Middle frontal gyrus (tissue), 1 donor: ENCODE data around the gene ZBTB8OS.
A peak's percentile ranks its signal among the peaks of the same experiment; 100 is the strongest.

Source experiments
- DNase-seq: peaks from one replicate; pipeline ENCODE4 v3.0.0-alpha.2; 2015; ENCODE audit warnings: low spot score; ENCODE audit errors: extremely low spot score

Gene ZBTB8OS

DNA sequence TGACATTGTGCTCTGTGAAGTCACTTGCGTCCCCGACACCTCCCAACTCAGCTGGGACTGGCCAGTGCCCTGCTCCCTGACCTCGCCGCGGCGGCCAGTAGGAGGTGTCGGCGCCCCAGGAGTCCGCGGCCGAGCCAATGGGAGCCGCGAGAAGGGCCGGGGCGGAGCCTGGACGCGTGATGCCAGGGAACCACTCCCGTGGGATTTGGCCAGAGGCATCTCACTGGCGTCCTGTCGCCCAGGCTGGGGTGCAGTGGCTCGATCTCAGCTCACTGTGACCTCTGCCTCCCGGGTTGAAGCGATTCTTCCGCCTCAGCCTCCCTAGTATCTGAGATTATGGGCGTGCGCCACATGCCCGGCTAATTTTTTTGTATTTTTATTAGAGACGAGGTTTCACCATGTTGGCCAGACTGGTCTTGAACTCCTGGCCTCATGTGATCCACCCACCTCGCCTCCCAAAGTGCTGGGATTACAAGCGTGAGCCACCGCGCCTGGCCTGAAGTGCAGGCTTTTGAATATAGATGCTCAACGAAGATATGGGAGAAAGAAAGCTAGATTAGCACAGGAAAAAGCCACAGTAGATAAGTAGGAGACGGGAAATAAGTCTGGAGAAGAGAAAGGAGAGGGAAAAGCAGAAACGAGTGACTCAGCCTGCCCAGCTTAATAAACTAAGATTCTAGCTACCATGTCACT is 38.0 kb downstream of the ZBTB8OS start:
- DNase-seq: peak; percentile 79

DNA sequence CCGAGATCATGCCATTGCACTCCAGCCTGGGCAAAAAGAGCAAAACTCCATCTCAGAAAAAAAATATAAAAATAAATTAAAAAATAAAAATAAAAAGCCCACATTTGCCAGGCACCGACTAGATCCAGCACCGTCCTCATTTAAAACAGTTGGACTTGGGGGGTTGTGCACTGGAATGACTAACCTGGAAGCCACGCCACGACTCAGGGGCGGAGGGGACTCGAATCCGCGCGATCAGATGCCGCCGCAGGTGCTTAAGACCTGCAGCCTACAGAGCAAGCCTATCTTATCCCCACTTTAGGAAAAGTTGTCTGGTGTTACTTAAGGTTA is 38.5 kb downstream of the ZBTB8OS start:
- DNase-seq: no peak

DNA sequence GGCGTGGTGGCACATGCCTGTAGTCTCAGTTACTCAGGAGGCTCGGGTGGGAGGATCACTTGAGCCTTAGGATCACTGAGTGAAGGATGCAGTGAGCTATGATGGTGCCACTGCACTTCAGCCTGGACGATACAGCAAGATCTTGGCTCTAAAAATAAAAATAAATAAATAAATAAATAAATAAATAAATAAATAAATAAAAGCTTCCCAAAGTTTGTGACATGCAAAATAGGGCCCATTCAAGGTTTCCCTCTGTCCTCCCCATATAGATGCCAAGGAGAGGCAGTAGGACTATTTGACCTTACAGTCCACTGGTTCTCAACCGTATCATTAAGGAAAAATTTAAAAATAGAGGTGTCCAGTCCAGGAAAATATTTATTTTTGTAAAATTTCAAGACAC is 41.2 kb downstream of the ZBTB8OS start:
- no peak for DNase-seq

DNA sequence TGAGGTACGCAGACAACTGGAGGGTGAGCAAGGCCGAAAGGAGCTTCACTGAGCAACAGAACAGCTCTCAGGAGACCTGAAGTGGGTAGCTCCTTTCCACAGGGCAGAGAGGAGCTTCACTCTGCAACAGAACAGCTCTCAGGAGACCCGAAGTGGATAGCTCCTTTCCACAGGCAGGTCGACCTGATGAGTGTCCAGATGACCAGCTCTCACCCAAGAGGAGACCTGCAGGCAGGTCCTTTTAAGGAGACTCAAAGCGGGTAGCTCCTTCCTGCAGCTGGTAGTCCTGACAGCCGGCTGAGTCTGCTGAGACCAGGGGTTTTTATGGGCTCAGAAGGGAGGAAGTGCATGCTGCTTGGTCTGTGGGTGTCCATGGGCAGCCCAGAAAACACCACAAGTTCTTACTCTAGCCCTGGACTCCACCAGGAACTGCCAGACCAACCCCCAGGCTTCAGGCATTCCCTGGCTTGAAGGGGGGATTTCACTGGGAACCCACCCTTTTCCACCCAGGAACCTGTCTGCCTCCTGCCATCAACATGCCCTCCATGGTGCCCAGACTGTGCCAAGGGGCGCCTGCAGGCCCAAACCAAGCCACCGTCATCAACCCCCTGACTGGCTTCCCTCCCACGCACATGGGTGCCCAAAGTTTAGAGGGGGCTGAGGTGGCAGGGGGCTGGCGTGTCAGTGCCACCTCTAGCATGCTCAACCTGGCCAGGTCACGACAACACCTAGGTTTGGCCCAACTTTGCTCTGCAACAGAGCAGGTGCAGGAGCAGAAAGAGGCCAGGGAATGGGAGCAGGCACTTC is 43.6 kb downstream of the ZBTB8OS start:
- DNase-seq: no peak

DNA sequence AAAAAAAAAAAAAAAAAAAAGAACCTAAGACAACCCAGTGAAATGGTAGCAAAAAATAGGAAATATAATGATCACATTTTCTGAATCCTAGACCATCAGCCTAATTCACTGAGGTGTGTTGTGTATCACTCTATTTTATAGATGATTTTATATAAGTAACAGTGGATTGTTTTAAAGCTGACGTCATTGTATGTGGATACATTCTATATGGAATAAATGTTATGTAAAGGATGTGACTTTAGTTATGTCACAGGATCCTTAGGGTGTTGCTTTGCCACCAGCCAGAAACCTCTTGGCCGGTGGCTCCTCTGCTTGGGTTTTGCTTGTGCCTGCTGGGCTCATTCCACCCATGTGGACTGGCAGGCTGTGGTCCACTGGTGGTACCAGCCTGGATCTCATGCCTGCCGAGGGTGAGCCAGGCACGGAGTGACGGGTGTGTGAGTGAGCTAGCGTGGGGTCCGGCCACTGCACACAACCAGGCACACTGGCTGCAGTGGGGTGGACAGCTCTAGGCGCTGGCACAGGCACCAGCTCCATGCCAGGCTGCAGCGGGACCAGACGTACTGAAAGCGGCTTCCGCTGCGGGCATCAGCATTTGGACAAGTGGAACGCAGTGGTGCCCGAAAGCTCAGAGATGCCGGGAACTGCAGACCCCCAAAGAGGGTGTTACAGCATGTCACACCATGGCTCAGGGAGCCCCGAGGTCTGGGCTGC is 44.5 kb downstream of the ZBTB8OS start:
- no peak for DNase-seq

DNA sequence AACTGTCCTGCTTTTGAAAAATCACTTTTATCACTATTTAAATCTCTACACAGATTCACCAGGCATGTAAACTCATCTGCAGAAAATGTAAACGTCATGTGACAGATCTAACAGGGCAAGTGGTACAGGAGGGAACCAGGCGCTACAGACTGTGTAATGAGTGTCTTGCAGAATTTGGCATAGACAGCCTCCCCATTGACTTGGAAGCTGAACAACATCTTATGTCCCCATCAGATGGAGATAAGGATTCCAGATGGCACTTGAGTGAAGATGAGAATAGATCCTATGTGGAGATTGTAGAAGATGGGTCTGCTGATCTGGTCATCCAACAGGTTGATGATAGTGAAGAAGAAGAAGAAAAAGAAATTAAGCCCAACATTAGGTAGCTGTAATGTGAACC is 50.3 kb downstream of the ZBTB8OS start:
- DNase-seq: no peak

DNA sequence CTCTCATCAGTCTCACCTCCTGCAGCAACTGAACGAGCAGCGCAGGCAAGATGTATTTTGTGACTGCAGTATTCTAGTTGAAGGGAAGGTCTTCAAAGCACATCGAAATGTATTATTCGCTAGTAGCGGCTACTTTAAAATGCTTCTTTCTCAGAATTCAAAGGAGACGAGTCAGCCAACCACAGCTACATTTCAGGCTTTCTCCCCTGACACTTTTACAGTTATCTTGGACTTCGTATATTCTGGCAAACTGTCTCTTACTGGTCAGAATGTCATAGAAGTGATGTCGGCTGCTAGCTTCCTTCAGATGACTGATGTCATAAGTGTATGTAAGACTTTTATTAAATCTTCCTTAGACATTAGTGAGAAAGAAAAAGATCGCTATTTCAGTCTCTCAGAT is 57.4 kb downstream of the ZBTB8OS start:
- DNase-seq: no peak

DNA sequence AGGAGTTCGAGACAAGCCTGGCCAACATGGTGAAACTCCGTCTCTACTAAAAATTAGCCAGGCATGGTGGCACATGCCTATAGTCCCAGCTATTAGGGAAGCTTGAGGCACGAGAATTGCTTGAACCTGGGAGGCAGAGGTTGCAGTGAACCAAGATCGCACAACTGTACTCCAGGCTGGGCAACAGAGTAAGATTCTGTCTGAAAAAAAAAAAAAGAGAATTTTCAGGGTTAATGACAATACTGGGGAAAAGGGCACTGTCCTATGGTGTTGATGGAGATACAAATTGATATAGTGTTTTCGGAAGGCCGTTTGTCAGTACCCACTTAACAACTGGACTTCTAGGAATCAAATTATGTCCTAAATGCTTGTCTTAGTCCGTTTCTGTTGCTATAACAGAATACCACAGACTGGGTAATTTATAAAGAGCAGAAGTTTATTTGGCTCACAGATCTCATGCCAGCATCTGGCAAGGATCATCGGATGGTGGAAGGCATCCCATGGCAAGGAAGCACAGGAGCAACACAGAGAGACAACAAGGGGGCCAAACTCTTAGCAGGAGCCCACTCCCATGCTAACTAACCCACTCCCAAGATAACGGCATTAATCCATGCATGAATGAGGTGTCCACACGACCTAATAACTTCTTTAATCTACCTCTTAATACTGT is 69.9 kb downstream of the ZBTB8OS start:
- DNase-seq: no peak
